ENCODE data around the gene ELOVL6. TPM values are rescaled to one million over a fixed set of nuclear protein-coding genes. Genes with fewer than 3 reads are reported as not detected.

Gene ELOVL6
- total RNA-seq, 4 donors from 2014 or later: 2.1 to 4.1 (median 3.3) TPM

DNA sequence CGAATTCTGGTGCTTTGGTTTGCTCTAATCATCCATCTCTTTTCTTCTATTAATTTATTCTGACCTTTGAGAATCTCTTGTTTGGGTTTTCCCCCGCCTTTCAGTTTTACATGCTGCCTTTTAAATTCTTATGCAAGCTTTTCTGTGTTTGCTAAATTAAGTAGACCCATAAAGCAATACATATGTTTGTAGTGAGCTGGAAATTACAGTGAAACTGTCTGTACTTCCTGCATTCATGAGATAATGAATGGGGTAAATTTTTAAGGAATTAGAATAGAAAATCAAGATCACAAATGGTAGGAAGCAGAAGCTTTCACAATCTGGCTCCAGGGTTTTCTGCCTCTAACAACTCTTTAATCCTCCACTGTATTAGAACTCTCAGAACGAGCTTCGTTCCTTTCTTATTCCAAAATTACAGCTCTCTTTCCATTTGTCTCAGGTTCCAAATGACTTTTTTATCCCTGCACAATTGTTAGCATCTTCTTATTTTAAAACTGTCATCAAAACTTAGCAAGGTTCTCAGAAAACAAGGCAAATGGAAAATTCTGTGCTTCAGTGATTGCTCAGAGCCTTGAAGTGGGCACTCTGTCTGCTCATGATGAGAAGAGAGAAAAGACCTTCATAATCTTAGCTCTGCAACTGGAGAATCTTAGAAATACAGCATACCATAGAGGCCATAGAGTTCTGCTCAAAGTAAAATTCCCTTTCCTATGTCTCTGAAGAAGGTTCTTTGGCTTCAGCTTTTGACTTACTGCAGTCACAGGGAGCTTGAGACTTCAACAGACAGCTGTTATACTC is 177.6 kb downstream of the ELOVL6 start:
- WGBS, 2 donors: 71 to 75% methylated on average over 4 of the region's 4 CpGs
- Histone ChIP-seq H3K4me3 (replicated peaks in 1 of 3) (no peak overlapping the region), H3K9me3 (no peaks in the 10 kb centered on the region), H3K27ac (peak overlapping the region in 1 of 3 donors; percentile 28), H3K4me1 (peaks cover 0 to 20% of the 10 kb centered on the region in 2 donors), H3K36me3 (no peaks in the 10 kb centered on the region), H3K27me3 (no peaks in the 10 kb centered on the region)
- no peak for DNase-seq
- TF ChIP-seq POLR2A (IDR thresholded peaks at IDR 0.05): no peak
- TF ChIP-seq, protein P1, sequence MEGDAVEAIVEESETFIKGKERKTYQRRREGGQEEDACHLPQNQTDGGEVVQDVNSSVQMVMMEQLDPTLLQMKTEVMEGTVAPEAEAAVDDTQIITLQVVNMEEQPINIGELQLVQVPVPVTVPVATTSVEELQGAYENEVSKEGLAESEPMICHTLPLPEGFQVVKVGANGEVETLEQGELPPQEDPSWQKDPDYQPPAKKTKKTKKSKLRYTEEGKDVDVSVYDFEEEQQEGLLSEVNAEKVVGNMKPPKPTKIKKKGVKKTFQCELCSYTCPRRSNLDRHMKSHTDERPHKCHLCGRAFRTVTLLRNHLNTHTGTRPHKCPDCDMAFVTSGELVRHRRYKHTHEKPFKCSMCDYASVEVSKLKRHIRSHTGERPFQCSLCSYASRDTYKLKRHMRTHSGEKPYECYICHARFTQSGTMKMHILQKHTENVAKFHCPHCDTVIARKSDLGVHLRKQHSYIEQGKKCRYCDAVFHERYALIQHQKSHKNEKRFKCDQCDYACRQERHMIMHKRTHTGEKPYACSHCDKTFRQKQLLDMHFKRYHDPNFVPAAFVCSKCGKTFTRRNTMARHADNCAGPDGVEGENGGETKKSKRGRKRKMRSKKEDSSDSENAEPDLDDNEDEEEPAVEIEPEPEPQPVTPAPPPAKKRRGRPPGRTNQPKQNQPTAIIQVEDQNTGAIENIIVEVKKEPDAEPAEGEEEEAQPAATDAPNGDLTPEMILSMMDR (IDR thresholded peaks at IDR 0.05): no peak
- intact Hi-C loops (cut with DNase I): no loop called here

DNA sequence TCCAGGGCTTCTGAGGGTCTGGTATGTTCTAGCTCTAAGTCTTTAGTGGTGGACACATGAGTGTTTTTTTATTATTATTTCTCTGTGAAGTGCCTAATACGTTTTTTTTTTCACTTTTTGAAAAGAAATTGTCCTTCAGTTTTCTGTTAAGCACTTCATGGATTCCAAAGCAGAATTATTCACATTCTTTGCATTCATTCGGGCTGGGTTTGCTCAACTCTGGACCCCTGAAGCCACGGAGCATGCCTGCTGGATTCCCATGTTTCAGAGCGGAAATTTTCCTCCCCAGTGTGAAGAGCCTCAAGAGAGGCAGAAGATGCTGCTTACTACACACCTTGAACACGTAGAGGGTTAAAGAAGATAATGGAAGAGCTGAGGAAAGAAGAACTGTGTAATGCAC is 178.3 kb downstream of the ELOVL6 start:
- TF ChIP-seq, protein P1 (IDR thresholded peaks at IDR 0.05): no peak
- no peak for TF ChIP-seq POLR2A (IDR thresholded peaks at IDR 0.05)
- H3K4me3 ChIP-seq (replicated peaks in 1 of 3): no peak overlapping the region
- H3K27ac ChIP-seq: peak overlapping the region in 1 of 3 donors; percentile 10
- no peaks in the 10 kb centered on the region for H3K9me3 ChIP-seq
- 27 to 36% methylated on average over 5 of the region's 5 CpGs for WGBS, 2 donors
- peaks cover 0 to 16% of the 10 kb centered on the region in 2 donors for H3K4me1 ChIP-seq
- H3K36me3 ChIP-seq: no peaks in the 10 kb centered on the region
- no peaks in the 10 kb centered on the region for H3K27me3 ChIP-seq
- DNase-seq: peak in 1 of 2 donors; percentile 25
- intact Hi-C loops (cut with DNase I): no loop called here

DNA sequence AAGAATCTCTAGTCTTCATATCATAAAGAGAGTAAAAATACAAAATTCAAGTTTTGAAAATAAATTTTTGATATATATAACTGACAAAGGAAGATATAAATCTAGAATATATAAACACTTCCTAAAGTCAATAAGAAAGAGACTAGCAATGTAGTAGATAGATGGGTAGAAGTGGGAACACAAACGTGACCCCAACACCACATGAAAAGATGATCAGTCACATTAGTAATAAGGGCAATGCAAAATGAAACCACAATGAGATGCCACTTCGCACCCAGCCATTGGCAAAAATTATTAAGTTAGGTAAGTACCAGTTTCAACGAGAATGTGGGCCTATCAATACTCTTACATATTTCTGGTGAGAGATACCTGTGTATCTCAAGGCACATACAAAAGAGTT is 179.3 kb downstream of the ELOVL6 start:
- TF ChIP-seq POLR2A (IDR thresholded peaks at IDR 0.05): no peak
- TF ChIP-seq, protein P1 (IDR thresholded peaks at IDR 0.05): no peak
- no peak for DNase-seq
- WGBS, 2 donors: 93 to 95% methylated on average over 3 of the region's 3 CpGs

GRCh38 chr4:110014233-110014632 is 184.2 kb downstream of the ELOVL6 start:
- no peaks in the 10 kb centered on the region for H3K4me1 ChIP-seq
- intact Hi-C loops (cut with DNase I): no loop called here
- no peaks in the 10 kb centered on the region for H3K9me3 ChIP-seq
- H3K27ac ChIP-seq: no peak overlapping the region
- TF ChIP-seq, protein P1 (IDR thresholded peaks at IDR 0.05): no peak
- no peak for TF ChIP-seq POLR2A (IDR thresholded peaks at IDR 0.05)
- H3K4me3 ChIP-seq (replicated peaks in 1 of 3): no peak overlapping the region
- DNase-seq: no peak
- no peaks in the 10 kb centered on the region for H3K27me3 ChIP-seq
- no peaks in the 10 kb centered on the region for H3K36me3 ChIP-seq
- WGBS, 2 donors: 96% methylated on average over 6 of the region's 6 CpGs

More for the DNA sequence above, 179.3 kb downstream of the ELOVL6 start:
- H3K27me3 ChIP-seq: no peaks in the 10 kb centered on the region
- H3K9me3 ChIP-seq: no peaks in the 10 kb centered on the region
- no peak overlapping the region for H3K4me3 ChIP-seq (replicated peaks in 1 of 3)
- peaks cover 0 to 16% of the 10 kb centered on the region in 2 donors for H3K4me1 ChIP-seq
- H3K27ac ChIP-seq: no peak overlapping the region
- intact Hi-C loops (cut with DNase I): no loop called here
- no peaks in the 10 kb centered on the region for H3K36me3 ChIP-seq

GRCh38 chr4:110012917-110013316 is 185.5 kb downstream of the ELOVL6 start:
- no peak for DNase-seq
- Histone ChIP-seq H3K27ac (no peak overlapping the region), H3K9me3 (no peaks in the 10 kb centered on the region), H3K36me3 (no peaks in the 10 kb centered on the region), H3K27me3 (no peaks in the 10 kb centered on the region), H3K4me3 (replicated peaks in 1 of 3) (no peak overlapping the region), H3K4me1 (peaks cover 0 to 8% of the 10 kb centered on the region in 2 donors)
- TF ChIP-seq, protein P1 (IDR thresholded peaks at IDR 0.05): no peak
- WGBS, 2 donors: 82 to 88% methylated on average over 1 of the region's 1 CpG
- intact Hi-C loops (cut with DNase I): no loop called here

All from thyroid gland (tissue), 4 donors.